Endothelial cell of umbilical vein (primary cell): ENCODE data around the gene ZIC2. TPM values are rescaled to one million over a fixed set of nuclear protein-coding genes. Genes with fewer than 3 reads are reported as not detected.

Experiments used
- BruUV-seq: library from RNA; stranded (reverse); fragments of 400-500 nt; replicated peaks from 2 replicates; lab custom pipeline; 2021; lab: Mats Ljungman, UMichigan
- CTCF ChIA-PET: fragments of 300-600, 350-600 bp; sonication (Branson Sonifier 250); formaldehyde crosslinking; loops from one replicate; lab custom pipeline; 2021; ENCODE audit warnings: antibody characterized with exemption, inconsistent platforms; lab: Charles Lee
- POLR2A ChIA-PET: fragments of 300-600, 350-600 bp; sonication (Branson Sonifier 250); formaldehyde crosslinking; loops from one replicate; lab custom pipeline; 2021; ENCODE audit warnings: antibody characterized with exemption, inconsistent platforms; lab: Charles Lee
- DNase-seq: peaks from one replicate; pipeline ENCODE4 v3.0.0-alpha.2; 2011; ENCODE audit warnings: low read depth, low spot score
- FAIRE-seq: peaks from 2 replicates; lab custom pipeline; 2011; peaks lifted over from hg19 to GRCh38; lab: Jason Lieb, UNC
- H2AFZ ChIP-seq: 2 replicates; pipeline ENCODE4 v1.6.0; 2012; ENCODE audit warnings: low read depth, low read length, control low read depth, inconsistent platforms
- H3K27ac ChIP-seq: 2 replicates; pipeline ENCODE4 v1.5.1; 2011; ENCODE audit warnings: low read depth, mild to moderate bottlenecking, control low read depth, low read length, moderate library complexity; ENCODE audit not compliant: insufficient read depth
- H3K27me3 ChIP-seq, 2 experiments: 2 replicates each; pipeline versions ENCODE4 v1.6.0 to v1.6.1; 2011; ENCODE audit warnings: low read length in 2 of 2, mixed read lengths in 1 of 2; ENCODE audit not compliant: control insufficient read depth in 2 of 2, insufficient read depth in 2 of 2
- H3K36me3 ChIP-seq, 2 experiments: 2 replicates in 1 of 2; 3 replicates in 1 of 2; pipeline ENCODE4 v1.5.1; 2011; ENCODE audit warnings: low read length in 2 of 2, mild to moderate bottlenecking in 1 of 2, moderate library complexity in 1 of 2; ENCODE audit not compliant: control insufficient read depth in 2 of 2, insufficient read depth in 2 of 2; ENCODE audit errors: extremely low read depth in 1 of 2
- H3K4me1 ChIP-seq: 3 replicates; pipeline ENCODE4 v1.5.1; 2011; ENCODE audit warnings: mild to moderate bottlenecking, low read length; ENCODE audit not compliant: control insufficient read depth, insufficient read depth; ENCODE audit errors: extremely low read depth
- H3K4me2 ChIP-seq: 2 replicates; pipeline ENCODE4 v1.6.1; 2011; ENCODE audit warnings: low read length, control low read depth, mixed read lengths; ENCODE audit not compliant: insufficient read depth
- H3K4me3 ChIP-seq, 3 experiments: fragments of 200-600 bp in 1 of 3; sonication (generic), shearing (Covaris generic) in 1 of 3; replicated peaks in 1 of 3; 2 replicates each; pipeline ENCODE4 v1.5.1; 2011 to 2016; ENCODE audit warnings: control low read depth in 3 of 3, low read length in 3 of 3, mild to moderate bottlenecking in 2 of 3, inconsistent platforms in 1 of 3, low read depth in 1 of 3, moderate library complexity in 1 of 3; ENCODE audit not compliant: insufficient read depth in 1 of 3
- H3K79me2 ChIP-seq: 2 replicates; pipeline ENCODE4 v1.6.0; 2012; ENCODE audit warnings: low read length, inconsistent platforms; ENCODE audit not compliant: control insufficient read depth, insufficient read depth
- H3K9ac ChIP-seq: replicated peaks from 2 replicates; pipeline ENCODE3; 2011; ENCODE audit warnings: low read length, control low read depth; ENCODE audit not compliant: insufficient read depth; ENCODE audit errors: extremely low read depth
- H3K9me1 ChIP-seq: replicated peaks from 3 replicates; pipeline ENCODE4 v1.6.0; 2011; ENCODE audit warnings: mild to moderate bottlenecking, low read length; ENCODE audit not compliant: control insufficient read depth, insufficient read depth; ENCODE audit errors: extremely low read depth
- H3K9me3 ChIP-seq: replicated peaks from 2 replicates; pipeline ENCODE4 v1.5.1; 2012; ENCODE audit warnings: low read length, inconsistent platforms; ENCODE audit not compliant: control insufficient read depth, insufficient read depth
- H4K20me1 ChIP-seq: replicated peaks from 2 replicates; pipeline ENCODE3; 2011; ENCODE audit warnings: mild to moderate bottlenecking, low read length; ENCODE audit not compliant: control insufficient read depth, insufficient read depth; ENCODE audit errors: extremely low read depth
- CTCF ChIP-seq, 2 donors: IDR thresholded peaks; 1 replicate in 1 of 2; 2 replicates in 1 of 2; pipeline ENCODE4 v1.5.1; 2011; ENCODE audit warnings: low read length in 2 of 2, mild to moderate bottlenecking in 2 of 2, moderate library complexity in 2 of 2, control low read depth in 1 of 2, inconsistent platforms in 1 of 2, low read depth in 1 of 2; ENCODE audit not compliant: insufficient read depth in 1 of 2; ENCODE audit errors: extremely low read depth in 1 of 2
- EZH2 ChIP-seq: IDR thresholded peaks from 2 replicates; pipeline ENCODE4 v1.6.1; 2012; ENCODE audit warnings: borderline replicate concordance, low read depth, mild to moderate bottlenecking, moderate library complexity, low read length, inconsistent platforms; ENCODE audit not compliant: severe bottlenecking
- FOS ChIP-seq: IDR thresholded peaks from 2 replicates; pipeline ENCODE4 v1.6.1; 2011; ENCODE audit warnings: mild to moderate bottlenecking, low read length, moderate library complexity, borderline replicate concordance; ENCODE audit not compliant: insufficient read depth
- GATA2 ChIP-seq: IDR thresholded peaks from 2 replicates; pipeline ENCODE4 v1.7.0; 2011; ENCODE audit warnings: low read depth, mild to moderate bottlenecking, moderate library complexity, mixed read lengths, low read length; ENCODE audit not compliant: insufficient read length, insufficient read depth
- MAX ChIP-seq: IDR thresholded peaks from 2 replicates; pipeline ENCODE4 v1.6.1; 2011; ENCODE audit not compliant: insufficient read depth, insufficient read length
- MYC ChIP-seq: IDR thresholded peaks from one replicate; pipeline ENCODE4 v1.6.1; 2011; ENCODE audit warnings: mild to moderate bottlenecking, low read depth, low read length
- POLR2A ChIP-seq: IDR thresholded peaks from 2 replicates; pipeline ENCODE4 v1.6.1; 2012; ENCODE audit warnings: low read depth, mild to moderate bottlenecking, control low read depth, low read length
- dilution Hi-C: fragments of 300-500 bp; cut with MboI; formaldehyde crosslinking; loops from one replicate; pipeline ENCODE4 v1.15.0; 2019; ENCODE audit warnings: low sequenced_read_pairs; ENCODE audit not compliant: extremely low pct_ligation_motif_present
- intact Hi-C: fragments of 100-400 bp; cut with micrococcal nuclease; formaldehyde crosslinking; loops from one replicate; pipeline ENCODE4 v1.10.0; 2022
- polyA plus RNA-seq, 4 experiments: library from polyadenylated mRNA; depleted of rRNA in 3 of 4; stranded (reverse) in 3 of 4; unstranded in 1 of 4; fragments of >200 nt; gene quantifications; 2 replicates each; pipeline versions ENCODE4 v1.2.1 to v1.2.3, GENCODE V29; 2011 to 2012; ENCODE audit warnings: missing spikeins in 1 of 4
- total RNA-seq: library from RNA; stranded (reverse); gene quantifications from 2 replicates; pipeline ENCODE4 v1.2.3, GENCODE V29; 2021

The ZIC2 gene
- total and polyA plus RNA-seq, 2 donors (not counting 3 experiments of a cell fraction or from before 2014, with no cell fraction given), result 0.03 TPM; not detected in 1

- H3K9me1 ChIP-seq, result no peaks in the 10 kb centered on the region
- H4K20me1 ChIP-seq, result peaks cover 3% of the 10 kb centered on the region
- ChIA-PET POLR2A (no interaction called here), CTCF (interaction anchor here (1.1 to 1.4 kb wide), 2 partner anchors 10 to 545 kb away, joined by 4 to 5 read pairs; no protein-coding TSS in a partner anchor)
- H3K4me2 ChIP-seq, result no peak overlapping the region
- H3K79me2 ChIP-seq, result no peaks in the 10 kb centered on the region
- dilution Hi-C loops (no loop called here), intact Hi-C loops (loop anchor here (1.0 to 10.0 kb wide), 3 partner anchors 10 to 705 kb away; partner anchors contain the start of gene TMTC4)
- peaks cover 79 to 95% of the 10 kb centered on the region in 2 experiments for H3K27me3 ChIP-seq
- TF ChIP-seq EZH2, result peak; percentile 95
- TF ChIP-seq FOS, result no peak
- no peak overlapping the region for H2AFZ ChIP-seq
- DNase-seq (no peak), FAIRE-seq (no peak)
- H3K4me3 ChIP-seq, result no peak overlapping the region
- no peak overlapping the region for H3K9ac ChIP-seq
- BruUV-seq, result no TSS peak
- H3K9me3 ChIP-seq, result no peaks in the 10 kb centered on the region
- no peaks in the 10 kb centered on the region for H3K4me1 ChIP-seq
- no peaks in the 10 kb centered on the region for H3K36me3 ChIP-seq
- no peak overlapping the region for H3K27ac ChIP-seq
Measured at GRCh38 chr13:99969919-99970650, 11.5 kb upstream of the ZIC2 start.

- BruUV-seq, result no TSS peak
- dilution Hi-C loops, result no loop called here
Measured at GRCh38 chr13:99970651-99971575, 10.7 kb upstream of the ZIC2 start.

More at GRCh38 chr13:99970651-99971575, 10.7 kb upstream of the ZIC2 start:
- Histone ChIP-seq H3K4me2 (no peak overlapping the region), H3K36me3 (no peaks in the 10 kb centered on the region), H3K9ac (no peak overlapping the region), H3K79me2 (no peaks in the 10 kb centered on the region), H3K4me3 (no peak overlapping the region), H3K4me1 (no peaks in the 10 kb centered on the region), H3K27ac (no peak overlapping the region), H4K20me1 (peaks cover 3% of the 10 kb centered on the region), H3K9me3 (no peaks in the 10 kb centered on the region), H2AFZ (no peak overlapping the region), H3K27me3 (peaks cover 81 to 96% of the 10 kb centered on the region in 2 experiments), H3K9me1 (no peaks in the 10 kb centered on the region)
- POLR2A ChIA-PET, result no interaction called here
- TF ChIP-seq GATA2 (no peak), EZH2 (no peak), MAX (no peak), MYC (no peak), CTCF (IDR thresholded peaks at IDR 0.05; ENCODE audit: extremely low read depth in 1 of 2, insufficient read depth in 1 of 2, low read depth in 1 of 2, low read length in 2 of 2) (no peak), POLR2A (no peak)
- no peak for DNase-seq
- no peak for FAIRE-seq
- intact Hi-C loops, result loop anchor here (1.0 to 10.0 kb wide), 2 partner anchors 9 to 704 kb away; partner anchors contain the start of gene TMTC4
- CTCF ChIA-PET, result interaction anchor here (1.1 to 1.4 kb wide), 2 partner anchors 10 to 544 kb away, joined by 4 to 5 read pairs; no protein-coding TSS in a partner anchor
